Neural cell (in vitro differentiated cells): ENCODE measurements around the gene EFCAB11. TPM values are rescaled to one million over a fixed set of nuclear protein-coding genes. Genes with fewer than 3 reads are reported as not detected.

Experiments used
- H2AFZ ChIP-seq: fragments of 200-600, 300-800 bp; sonication (generic), shearing (Covaris generic); 2 replicates; pipeline ENCODE4 v1.6.0; 2014; ENCODE audit warnings: low read depth, mild to moderate bottlenecking, antibody characterized with exemption, low read length, moderate library complexity
- H3F3A ChIP-seq: fragments of 200-600 bp; shearing (Covaris generic); 2 replicates; pipeline ENCODE4 v1.6.1; 2016; ENCODE audit warnings: mild to moderate bottlenecking, moderate library complexity, mixed read lengths, antibody characterized with exemption, low read length; ENCODE audit not compliant: insufficient read depth, poor library complexity, severe bottlenecking
- H3K27ac ChIP-seq: fragments of 200-600, 300-800 bp; sonication (generic), shearing (Covaris generic); 2 replicates; pipeline ENCODE4 v1.5.1; 2014; ENCODE audit warnings: mild to moderate bottlenecking, low read length, moderate library complexity
- H3K27me3 ChIP-seq: fragments of 300-800, 200-600 bp; sonication (generic), shearing (Covaris generic); 2 replicates; pipeline ENCODE4 v1.6.0; 2014; ENCODE audit warnings: mild to moderate bottlenecking, low read depth, low read length, moderate library complexity; ENCODE audit not compliant: insufficient read depth
- H3K36me3 ChIP-seq: fragments of 300-800, 200-600 bp; sonication (generic), shearing (Covaris generic); 2 replicates; pipeline ENCODE4 v1.5.1; 2014; ENCODE audit warnings: mild to moderate bottlenecking, antibody characterized with exemption, low read length, moderate library complexity; ENCODE audit not compliant: insufficient read depth
- H3K4me2 ChIP-seq: fragments of 300-800, 200-600 bp; sonication (generic), shearing (Covaris generic); 2 replicates; pipeline ENCODE4 v1.6.0; 2014; ENCODE audit warnings: mild to moderate bottlenecking, low read length
- H3K4me3 ChIP-seq: fragments of 300-800, 200-600 bp; sonication (generic), shearing (Covaris generic); 2 replicates; pipeline ENCODE4 v1.5.1; 2014; ENCODE audit warnings: mild to moderate bottlenecking, low read length, moderate library complexity
- H3K79me2 ChIP-seq: fragments of 200-600 bp; shearing (Covaris generic); replicated peaks from 2 replicates; pipeline ENCODE4 v1.6.0; 2014; ENCODE audit warnings: mild to moderate bottlenecking, low read length, moderate library complexity; ENCODE audit not compliant: insufficient read depth
- H3K9ac ChIP-seq: fragments of 300-800, 200-600 bp; sonication (generic), shearing (Covaris generic); 2 replicates; pipeline ENCODE4 v1.6.1; 2016; ENCODE audit warnings: mild to moderate bottlenecking, low read length, mixed read lengths
- H3K9me2 ChIP-seq: fragments of 200-600 bp; shearing (Covaris generic); 2 replicates; pipeline ENCODE4 v1.6.1; 2016; ENCODE audit warnings: mild to moderate bottlenecking, low read length, mixed read lengths; ENCODE audit not compliant: insufficient read depth
- H3K9me3 ChIP-seq: fragments of 200-600, 300-800 bp; sonication (generic), shearing (Covaris generic); 2 replicates; pipeline ENCODE4 v1.6.1; 2016; ENCODE audit warnings: mild to moderate bottlenecking, mixed run types, low read length, moderate library complexity, mixed read lengths
- H4K20me1 ChIP-seq: fragments of 200-600 bp; shearing (Covaris generic); 2 replicates; pipeline ENCODE4 v1.6.1; 2016; ENCODE audit warnings: mild to moderate bottlenecking, mixed run types; ENCODE audit not compliant: insufficient read depth
- EP300 ChIP-seq: fragments of 450-650 bp; conservative IDR thresholded peaks from 2 replicates; pipeline ENCODE4 v1.6.1; 2014; ENCODE audit warnings: antibody characterized with exemption, mild to moderate bottlenecking, moderate library complexity; ENCODE audit not compliant: poor library complexity, severe bottlenecking
- EZH2 ChIP-seq: fragments of 200-600, 300-800 bp; shearing (Covaris generic), sonication (generic); IDR thresholded peaks from 2 replicates; pipeline ENCODE4 v1.6.1; 2014; ENCODE audit warnings: antibody characterized with exemption, low read length, borderline replicate concordance, mild to moderate bottlenecking; ENCODE audit not compliant: insufficient read depth, poor library complexity, severe bottlenecking
- MXI1 ChIP-seq: fragments of 450-650 bp; conservative IDR thresholded peaks from 2 replicates; pipeline ENCODE4 v1.6.1; 2014; ENCODE audit warnings: antibody characterized with exemption, mild to moderate bottlenecking; ENCODE audit not compliant: poor library complexity, severe bottlenecking
- POLR2AphosphoS5 ChIP-seq: IDR thresholded peaks from 2 replicates; pipeline ENCODE4 v1.6.1; 2012
- RAD21 ChIP-seq: fragments of 450-650 bp; conservative IDR thresholded peaks from 2 replicates; pipeline ENCODE4 v1.6.1; 2014; ENCODE audit warnings: antibody characterized with exemption, mild to moderate bottlenecking, moderate library complexity
- REST ChIP-seq: IDR thresholded peaks from 2 replicates; pipeline ENCODE4 v1.6.1; 2012; ENCODE audit warnings: borderline replicate concordance
- SMC3 ChIP-seq: fragments of 450-650 bp; conservative IDR thresholded peaks from 2 replicates; pipeline ENCODE4 v1.6.1; 2014; ENCODE audit warnings: antibody characterized with exemption, mild to moderate bottlenecking, moderate library complexity; ENCODE audit not compliant: poor library complexity
- TAF1 ChIP-seq: IDR thresholded peaks from 2 replicates; pipeline ENCODE4 v1.6.1; 2012; ENCODE audit warnings: low read depth
- polyA plus RNA-seq: library from polyadenylated mRNA; depleted of rRNA; stranded (reverse); fragments of >200 nt; gene quantifications from 2 replicates; pipeline ENCODE4 v1.2.3, GENCODE V29; 2014
- TF ChIP-seq, protein P1 (sequence below): fragments of 450-650 bp; IDR thresholded peaks from 2 replicates; pipeline ENCODE4 v1.5.1; 2014; ENCODE audit warnings: antibody characterized with exemption, mild to moderate bottlenecking, moderate library complexity; ENCODE audit not compliant: poor library complexity, severe bottlenecking

EFCAB11 gene
- polyA plus RNA-seq, 1 donor from 2014 or later = 7.9 TPM

DNA sequence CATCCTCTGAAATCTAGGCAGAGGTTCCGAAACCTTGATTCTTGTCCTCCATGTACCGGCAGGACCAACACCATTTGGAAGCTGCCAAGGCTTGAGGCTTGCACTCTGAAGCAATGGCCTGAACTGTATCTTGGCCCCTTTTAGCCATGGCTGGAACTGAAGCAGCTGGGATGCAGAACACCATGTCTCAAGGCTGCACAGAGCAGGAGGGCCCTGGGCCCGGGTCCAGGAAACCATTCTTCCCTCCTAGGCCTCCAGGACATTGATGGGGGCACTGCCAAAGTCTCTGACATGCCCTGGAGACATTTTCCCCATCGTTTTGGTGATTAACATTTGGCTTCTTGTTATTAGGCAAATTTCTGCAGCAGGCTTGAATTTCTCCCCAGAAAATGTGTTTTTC is 198.7 kb downstream of the EFCAB11 start:
- TF ChIP-seq SMC3 = no peak
- TF ChIP-seq TAF1 = no peak
- no peak for TF ChIP-seq RAD21
- no peak for TF ChIP-seq REST
- TF ChIP-seq EZH2 = no peak
- TF ChIP-seq POLR2AphosphoS5 = no peak
- TF ChIP-seq, protein P1, sequence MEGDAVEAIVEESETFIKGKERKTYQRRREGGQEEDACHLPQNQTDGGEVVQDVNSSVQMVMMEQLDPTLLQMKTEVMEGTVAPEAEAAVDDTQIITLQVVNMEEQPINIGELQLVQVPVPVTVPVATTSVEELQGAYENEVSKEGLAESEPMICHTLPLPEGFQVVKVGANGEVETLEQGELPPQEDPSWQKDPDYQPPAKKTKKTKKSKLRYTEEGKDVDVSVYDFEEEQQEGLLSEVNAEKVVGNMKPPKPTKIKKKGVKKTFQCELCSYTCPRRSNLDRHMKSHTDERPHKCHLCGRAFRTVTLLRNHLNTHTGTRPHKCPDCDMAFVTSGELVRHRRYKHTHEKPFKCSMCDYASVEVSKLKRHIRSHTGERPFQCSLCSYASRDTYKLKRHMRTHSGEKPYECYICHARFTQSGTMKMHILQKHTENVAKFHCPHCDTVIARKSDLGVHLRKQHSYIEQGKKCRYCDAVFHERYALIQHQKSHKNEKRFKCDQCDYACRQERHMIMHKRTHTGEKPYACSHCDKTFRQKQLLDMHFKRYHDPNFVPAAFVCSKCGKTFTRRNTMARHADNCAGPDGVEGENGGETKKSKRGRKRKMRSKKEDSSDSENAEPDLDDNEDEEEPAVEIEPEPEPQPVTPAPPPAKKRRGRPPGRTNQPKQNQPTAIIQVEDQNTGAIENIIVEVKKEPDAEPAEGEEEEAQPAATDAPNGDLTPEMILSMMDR = no peak
- no peak for TF ChIP-seq MXI1
- TF ChIP-seq EP300 = no peak
- H3F3A ChIP-seq = no peaks in the 10 kb centered on the region
- H3K36me3 ChIP-seq = no peaks in the 10 kb centered on the region
- H3K4me2 ChIP-seq = no peak overlapping the region
- no peaks in the 10 kb centered on the region for H3K9me3 ChIP-seq
- no peak overlapping the region for H3K9ac ChIP-seq
- H3K27ac ChIP-seq = no peak overlapping the region
- no peaks in the 10 kb centered on the region for H3K9me2 ChIP-seq
- H2AFZ ChIP-seq = no peak overlapping the region
- H3K4me3 ChIP-seq = no peak overlapping the region
- no peaks in the 10 kb centered on the region for H4K20me1 ChIP-seq
- H3K79me2 ChIP-seq = no peaks in the 10 kb centered on the region
- H3K27me3 ChIP-seq = no peaks in the 10 kb centered on the region

GRCh38 chr14:89753828-89754412 is 200.6 kb downstream of the EFCAB11 start:
- Histone ChIP-seq H3K36me3 (no peaks in the 10 kb centered on the region), H3K27ac (no peak overlapping the region), H3K79me2 (no peaks in the 10 kb centered on the region), H4K20me1 (no peaks in the 10 kb centered on the region), H3F3A (no peaks in the 10 kb centered on the region), H3K27me3 (no peaks in the 10 kb centered on the region), H3K4me2 (no peak overlapping the region), H3K9me3 (no peaks in the 10 kb centered on the region), H3K4me3 (no peak overlapping the region), H2AFZ (no peak overlapping the region), H3K9me2 (no peaks in the 10 kb centered on the region), H3K9ac (no peak overlapping the region)
- TF ChIP-seq EP300 = no peak
- TF ChIP-seq RAD21 = no peak
- no peak for TF ChIP-seq TAF1
- no peak for TF ChIP-seq REST
- TF ChIP-seq SMC3 = no peak
- TF ChIP-seq MXI1 = no peak
- TF ChIP-seq, protein P1 = no peak
- no peak for TF ChIP-seq EZH2
- TF ChIP-seq POLR2AphosphoS5 = no peak
